C4-2B (cell line): ENCODE results near the gene FLNC.

ENCODE experiments used
- ZFX ChIP-seq: fragments of 450-650 bp; IDR thresholded peaks from 2 replicates; pipeline ENCODE4 v1.6.1; 2017
- TF ChIP-seq, protein P1 (sequence below): fragments of 450-650 bp; conservative IDR thresholded peaks from 2 replicates; pipeline ENCODE4 v1.5.1; 2017; ENCODE audit warnings: mild to moderate bottlenecking

- TF ChIP-seq, protein P1, sequence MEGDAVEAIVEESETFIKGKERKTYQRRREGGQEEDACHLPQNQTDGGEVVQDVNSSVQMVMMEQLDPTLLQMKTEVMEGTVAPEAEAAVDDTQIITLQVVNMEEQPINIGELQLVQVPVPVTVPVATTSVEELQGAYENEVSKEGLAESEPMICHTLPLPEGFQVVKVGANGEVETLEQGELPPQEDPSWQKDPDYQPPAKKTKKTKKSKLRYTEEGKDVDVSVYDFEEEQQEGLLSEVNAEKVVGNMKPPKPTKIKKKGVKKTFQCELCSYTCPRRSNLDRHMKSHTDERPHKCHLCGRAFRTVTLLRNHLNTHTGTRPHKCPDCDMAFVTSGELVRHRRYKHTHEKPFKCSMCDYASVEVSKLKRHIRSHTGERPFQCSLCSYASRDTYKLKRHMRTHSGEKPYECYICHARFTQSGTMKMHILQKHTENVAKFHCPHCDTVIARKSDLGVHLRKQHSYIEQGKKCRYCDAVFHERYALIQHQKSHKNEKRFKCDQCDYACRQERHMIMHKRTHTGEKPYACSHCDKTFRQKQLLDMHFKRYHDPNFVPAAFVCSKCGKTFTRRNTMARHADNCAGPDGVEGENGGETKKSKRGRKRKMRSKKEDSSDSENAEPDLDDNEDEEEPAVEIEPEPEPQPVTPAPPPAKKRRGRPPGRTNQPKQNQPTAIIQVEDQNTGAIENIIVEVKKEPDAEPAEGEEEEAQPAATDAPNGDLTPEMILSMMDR, result no peak
- no peak for TF ChIP-seq ZFX
These were observed 30.8 kb upstream of the FLNC start for GRCh38 chr7:128799451-128799850.
